ENCODE results near the gene CEP290.

DNA sequence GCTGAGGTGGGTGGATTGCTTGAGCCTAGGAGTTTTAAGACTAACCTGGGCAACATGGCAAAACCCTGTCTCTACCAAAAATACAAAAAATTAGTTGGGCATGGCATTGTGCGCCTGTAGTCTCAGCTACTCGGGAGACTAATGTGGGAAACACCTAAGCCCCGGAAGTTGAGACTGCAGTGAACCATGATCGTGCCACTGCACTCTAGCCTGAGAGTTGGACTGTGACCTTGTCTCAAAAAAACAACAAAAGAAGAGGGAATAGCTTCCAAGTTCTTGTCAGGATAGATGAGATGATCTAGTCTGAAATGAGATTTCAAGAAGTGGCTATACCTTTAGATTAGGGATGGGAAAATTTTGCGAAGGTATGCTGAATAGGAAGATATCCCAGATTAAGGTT is 97.9 kb downstream of the CEP290 start:
- no peak for TF ChIP-seq JUNB (IDR thresholded peaks at IDR 0.05; ENCODE audit: unreplicated experiment)
- TF ChIP-seq, protein P1, sequence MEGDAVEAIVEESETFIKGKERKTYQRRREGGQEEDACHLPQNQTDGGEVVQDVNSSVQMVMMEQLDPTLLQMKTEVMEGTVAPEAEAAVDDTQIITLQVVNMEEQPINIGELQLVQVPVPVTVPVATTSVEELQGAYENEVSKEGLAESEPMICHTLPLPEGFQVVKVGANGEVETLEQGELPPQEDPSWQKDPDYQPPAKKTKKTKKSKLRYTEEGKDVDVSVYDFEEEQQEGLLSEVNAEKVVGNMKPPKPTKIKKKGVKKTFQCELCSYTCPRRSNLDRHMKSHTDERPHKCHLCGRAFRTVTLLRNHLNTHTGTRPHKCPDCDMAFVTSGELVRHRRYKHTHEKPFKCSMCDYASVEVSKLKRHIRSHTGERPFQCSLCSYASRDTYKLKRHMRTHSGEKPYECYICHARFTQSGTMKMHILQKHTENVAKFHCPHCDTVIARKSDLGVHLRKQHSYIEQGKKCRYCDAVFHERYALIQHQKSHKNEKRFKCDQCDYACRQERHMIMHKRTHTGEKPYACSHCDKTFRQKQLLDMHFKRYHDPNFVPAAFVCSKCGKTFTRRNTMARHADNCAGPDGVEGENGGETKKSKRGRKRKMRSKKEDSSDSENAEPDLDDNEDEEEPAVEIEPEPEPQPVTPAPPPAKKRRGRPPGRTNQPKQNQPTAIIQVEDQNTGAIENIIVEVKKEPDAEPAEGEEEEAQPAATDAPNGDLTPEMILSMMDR (conservative IDR thresholded peaks at IDR 0.05; ENCODE audit: low read depth in 2 of 2) = no peak
- TF ChIP-seq POLR2AphosphoS5 (IDR thresholded peaks at IDR 0.05; ENCODE audit: low read depth) = no peak
- no peak for TF ChIP-seq NANOG (IDR thresholded peaks at IDR 0.05; ENCODE audit: borderline replicate concordance)
- no peak for TF ChIP-seq EZH2 (IDR thresholded peaks at IDR 0.05; ENCODE audit: low read depth, unreplicated experiment)
- no peak for TF ChIP-seq STAT1 (IDR thresholded peaks at IDR 0.05; ENCODE audit: unreplicated experiment)

Measured in GM23338 (cell line).